ENCODE measurements around the gene HOXD9. TPM values are rescaled to one million over a fixed set of nuclear protein-coding genes. Genes with fewer than 3 reads are reported as not detected.

The HOXD9 gene
- total RNA-seq, 4 donors from 2014 or later = 0.83 to 3.9 (median 2.3) TPM

GRCh38 chr2:176115883-176116813 is 6.4 kb upstream of the HOXD9 start, which contains the start of gene HOXD10:
TSS of gene HOXD10 (plus strand) at chr2:176116778. CDS start at chr2:176116834, 56 bp downstream.
- H3K4me3 ChIP-seq (replicated peaks in 1 of 3) = no peak within 1 kb of the TSS
- no peaks in the 10 kb centered on the region for H3K4me1 ChIP-seq
- no peak within 1 kb of the TSS for H3K27ac ChIP-seq
- DNase-seq = peak in 1 of 2 donors; percentile 28
- H3K27me3 ChIP-seq = peaks cover 67% of the 10 kb centered on the region
- no peaks in the 10 kb centered on the region for H3K36me3 ChIP-seq
- intact Hi-C loops (cut with DNase I) = no loop called here
- WGBS, 2 donors = 4 to 6% methylated on average over 25 to 29 of the region's 66 CpGs
- no peaks in the 10 kb centered on the region for H3K9me3 ChIP-seq
- TF ChIP-seq POLR2A (IDR thresholded peaks at IDR 0.05) (peak in 1 of 2 donors; percentile 12), CTCF (IDR thresholded peaks at IDR 0.05) (peak in 1 of 6 experiments; percentile 4)

DNA sequence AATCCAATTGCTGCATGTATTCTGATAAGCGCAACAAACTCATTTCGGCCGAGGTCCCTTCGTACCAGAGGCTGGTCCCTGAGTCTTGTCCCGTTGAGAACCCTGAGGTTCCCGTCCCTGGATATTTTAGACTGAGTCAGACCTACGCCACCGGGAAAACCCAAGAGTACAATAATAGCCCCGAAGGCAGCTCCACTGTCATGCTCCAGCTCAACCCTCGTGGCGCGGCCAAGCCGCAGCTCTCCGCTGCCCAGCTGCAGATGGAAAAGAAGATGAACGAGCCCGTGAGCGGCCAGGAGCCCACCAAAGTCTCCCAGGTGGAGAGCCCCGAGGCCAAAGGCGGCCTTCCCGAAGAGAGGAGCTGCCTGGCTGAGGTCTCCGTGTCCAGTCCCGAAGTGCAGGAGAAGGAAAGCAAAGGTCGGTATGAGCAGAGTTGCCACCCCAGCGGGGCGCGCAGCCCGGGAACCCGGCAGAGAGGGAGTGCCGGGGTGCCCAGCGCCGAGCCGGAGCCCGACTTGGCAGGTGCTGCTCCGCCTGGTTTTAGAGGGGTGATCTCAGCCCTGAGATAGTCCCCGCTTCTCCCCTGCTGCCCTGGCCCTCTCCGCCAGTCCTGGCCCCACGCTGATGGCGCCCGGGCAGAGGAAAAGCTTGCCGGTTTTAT is 5.2 kb upstream of the HOXD9 start:
- intact Hi-C loops (cut with DNase I) = no loop called here
- Histone ChIP-seq H3K36me3 (no peaks in the 10 kb centered on the region), H3K27me3 (peaks cover 68% of the 10 kb centered on the region), H3K4me1 (peaks cover 0 to 3% of the 10 kb centered on the region in 2 donors), H3K4me3 (replicated peaks in 1 of 3) (no peak overlapping the region), H3K27ac (no peak overlapping the region), H3K9me3 (no peaks in the 10 kb centered on the region)
- no peak for TF ChIP-seq CTCF (IDR thresholded peaks at IDR 0.05)
- TF ChIP-seq POLR2A (IDR thresholded peaks at IDR 0.05) = no peak
- DNase-seq = no peak
- WGBS, 2 donors = 18 to 22% methylated on average over 15 to 32 of the region's 40 CpGs

GRCh38 chr2:176117823-176118371 is 4.6 kb upstream of the HOXD9 start:
- H3K27ac ChIP-seq = no peak overlapping the region
- no peak for TF ChIP-seq POLR2A (IDR thresholded peaks at IDR 0.05)
- no peak for TF ChIP-seq CTCF (IDR thresholded peaks at IDR 0.05)
- no peaks in the 10 kb centered on the region for H3K36me3 ChIP-seq
- no peak overlapping the region for H3K4me3 ChIP-seq (replicated peaks in 1 of 3)
- peaks cover 0 to 9% of the 10 kb centered on the region in 2 donors for H3K4me1 ChIP-seq
- intact Hi-C loops (cut with DNase I) = no loop called here
- no peaks in the 10 kb centered on the region for H3K9me3 ChIP-seq
- H3K27me3 ChIP-seq = peaks cover 70% of the 10 kb centered on the region
- no peak for DNase-seq
- WGBS, 2 donors = 5 to 6% methylated on average over 11 of the region's 11 CpGs

GRCh38 chr2:176118601-176119339 is 3.7 kb upstream of the HOXD9 start:
- Histone ChIP-seq H3K27me3 (peaks cover 68% of the 10 kb centered on the region), H3K36me3 (no peaks in the 10 kb centered on the region), H3K4me1 (peaks cover 0 to 15% of the 10 kb centered on the region in 2 donors), H3K4me3 (replicated peaks in 1 of 3) (no peak overlapping the region), H3K27ac (no peak overlapping the region), H3K9me3 (no peaks in the 10 kb centered on the region)
- intact Hi-C loops (cut with DNase I) = no loop called here
- TF ChIP-seq POLR2A (IDR thresholded peaks at IDR 0.05) = no peak
- TF ChIP-seq CTCF (IDR thresholded peaks at IDR 0.05) = peak in 1 of 6 experiments; percentile 12
- WGBS, 2 donors = 14 to 16% methylated on average over 24 of the region's 24 CpGs
- no peak for DNase-seq
